Dendritic cell treated with granulocyte-macrophage colony-stimulating factor and Interleukin-4, amounts not matched to agents 40 ng/mL and 50 ng/mL, for 4 days (primary cell): Measurements from ENCODE around the gene FOXQ1.
A peak's percentile ranks its signal among the peaks of the same experiment; 100 is the strongest.

Experiments used
- H3K27ac Mint-ChIP-seq: one replicate; pipeline ENCODE4 v1.8.0; 2022; ENCODE audit warnings: mild to moderate bottlenecking, mixed read lengths
- H3K27me3 Mint-ChIP-seq: one replicate; pipeline ENCODE4 v1.8.0; 2022; ENCODE audit warnings: mild to moderate bottlenecking, mixed read lengths
- H3K36me3 Mint-ChIP-seq: one replicate; pipeline ENCODE4 v1.8.0; 2022; ENCODE audit warnings: low read depth, mixed read lengths
- H3K4me1 Mint-ChIP-seq: one replicate; pipeline ENCODE4 v1.8.0; 2022; ENCODE audit warnings: low read depth, mixed read lengths
- H3K4me3 Mint-ChIP-seq: one replicate; pipeline ENCODE4 v1.8.0; 2022; ENCODE audit warnings: mild to moderate bottlenecking, moderate library complexity, mixed read lengths
- H3K9me3 Mint-ChIP-seq: one replicate; pipeline ENCODE4 v1.8.0; 2022; ENCODE audit warnings: mixed read lengths
- intact Hi-C: fragments of 100-400 bp; cut with micrococcal nuclease; formaldehyde crosslinking; loops from one replicate; pipeline ENCODE4 v1.15.0; 2022

The FOXQ1 gene, protein sequence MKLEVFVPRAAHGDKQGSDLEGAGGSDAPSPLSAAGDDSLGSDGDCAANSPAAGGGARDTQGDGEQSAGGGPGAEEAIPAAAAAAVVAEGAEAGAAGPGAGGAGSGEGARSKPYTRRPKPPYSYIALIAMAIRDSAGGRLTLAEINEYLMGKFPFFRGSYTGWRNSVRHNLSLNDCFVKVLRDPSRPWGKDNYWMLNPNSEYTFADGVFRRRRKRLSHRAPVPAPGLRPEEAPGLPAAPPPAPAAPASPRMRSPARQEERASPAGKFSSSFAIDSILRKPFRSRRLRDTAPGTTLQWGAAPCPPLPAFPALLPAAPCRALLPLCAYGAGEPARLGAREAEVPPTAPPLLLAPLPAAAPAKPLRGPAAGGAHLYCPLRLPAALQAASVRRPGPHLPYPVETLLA

DNA sequence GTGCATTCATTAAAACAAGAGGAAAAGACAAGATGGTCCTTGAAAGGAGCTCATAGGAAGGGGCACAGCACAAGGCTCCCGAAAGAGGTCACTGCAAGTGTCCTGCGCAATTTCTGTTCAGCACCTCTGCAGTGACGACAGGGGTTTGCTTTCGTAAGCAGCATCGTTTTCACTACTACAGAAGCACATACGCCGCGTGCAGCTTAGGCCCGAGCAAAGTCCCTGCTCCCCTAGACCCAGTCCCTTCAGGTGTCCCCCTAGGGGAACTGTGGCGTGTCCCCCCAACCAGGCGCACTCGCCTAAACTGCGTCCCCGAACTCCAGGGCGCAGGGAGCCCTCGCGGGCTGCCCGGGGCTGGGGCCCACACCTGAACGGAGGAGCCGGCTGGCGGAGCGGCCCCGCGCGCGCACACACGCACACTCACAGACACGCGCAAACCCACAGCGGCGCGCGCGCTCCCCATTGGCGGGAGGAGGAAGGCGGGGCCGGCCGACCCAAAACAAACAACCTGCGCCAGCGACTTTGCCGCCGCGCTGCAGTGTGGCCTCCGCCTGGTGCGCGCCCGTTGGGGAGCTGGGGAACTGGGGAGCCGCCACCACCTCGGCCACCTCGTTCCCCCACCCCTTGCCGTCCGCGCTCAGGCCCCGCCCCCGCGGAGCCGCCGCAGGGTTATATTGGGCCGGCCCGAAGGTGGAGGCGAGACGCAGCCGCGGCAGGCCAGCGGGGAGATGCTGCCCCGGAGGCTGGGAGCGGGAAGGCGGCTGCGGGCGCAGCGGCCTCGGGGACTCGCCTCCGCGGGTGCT lies at the start of gene FOXQ1:
TSS of gene FOXQ1 (plus strand) at position 699 of the 803 bp plus-strand sequence. CDS start 607 bp downstream, outside the sequence.
- H3K36me3 Mint-ChIP-seq, result peaks cover 23% of the 10 kb centered on the region
- intact Hi-C loops, result loop anchor here (1.0 to 2.0 kb wide), 2 partner anchors 24 to 49 kb away; no protein-coding TSS in a partner anchor
- H3K27me3 Mint-ChIP-seq, result peaks cover 75% of the 10 kb centered on the region
- H3K4me3 Mint-ChIP-seq, result peak within 1 kb of the TSS; percentile 92
- no peaks in the 10 kb centered on the region for H3K9me3 Mint-ChIP-seq
- peak within 1 kb of the TSS; percentile 85 for H3K27ac Mint-ChIP-seq
- peaks cover 42% of the 10 kb centered on the region for H3K4me1 Mint-ChIP-seq

DNA sequence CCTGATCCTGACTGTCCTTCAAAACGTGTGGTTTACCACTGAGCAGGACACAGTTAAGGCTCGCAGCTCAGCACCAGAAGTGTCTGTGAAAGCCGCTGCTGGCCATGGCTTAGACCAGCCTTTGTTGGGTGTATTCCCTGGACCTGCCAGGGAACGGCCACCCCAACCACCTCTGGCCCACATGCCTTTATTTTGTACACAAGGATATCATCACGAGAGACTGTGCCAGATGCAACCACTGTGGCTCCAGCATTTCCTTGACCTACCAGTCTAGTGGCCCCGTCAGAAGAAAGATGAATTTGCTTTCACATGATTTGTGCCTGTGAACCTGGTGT lies 49.2 kb upstream of the FOXQ1 start:
- H3K36me3 Mint-ChIP-seq, result no peaks in the 10 kb centered on the region
- peaks cover 8% of the 10 kb centered on the region for H3K4me1 Mint-ChIP-seq
- H3K4me3 Mint-ChIP-seq, result no peak overlapping the region
- peaks cover 50% of the 10 kb centered on the region for H3K27me3 Mint-ChIP-seq
- H3K27ac Mint-ChIP-seq, result no peak overlapping the region
- intact Hi-C loops, result loop anchor here (1.0 to 5.0 kb wide), 3 partner anchors 50 to 135 kb away; partner anchors contain the start of gene FOXQ1
- no peaks in the 10 kb centered on the region for H3K9me3 Mint-ChIP-seq

DNA sequence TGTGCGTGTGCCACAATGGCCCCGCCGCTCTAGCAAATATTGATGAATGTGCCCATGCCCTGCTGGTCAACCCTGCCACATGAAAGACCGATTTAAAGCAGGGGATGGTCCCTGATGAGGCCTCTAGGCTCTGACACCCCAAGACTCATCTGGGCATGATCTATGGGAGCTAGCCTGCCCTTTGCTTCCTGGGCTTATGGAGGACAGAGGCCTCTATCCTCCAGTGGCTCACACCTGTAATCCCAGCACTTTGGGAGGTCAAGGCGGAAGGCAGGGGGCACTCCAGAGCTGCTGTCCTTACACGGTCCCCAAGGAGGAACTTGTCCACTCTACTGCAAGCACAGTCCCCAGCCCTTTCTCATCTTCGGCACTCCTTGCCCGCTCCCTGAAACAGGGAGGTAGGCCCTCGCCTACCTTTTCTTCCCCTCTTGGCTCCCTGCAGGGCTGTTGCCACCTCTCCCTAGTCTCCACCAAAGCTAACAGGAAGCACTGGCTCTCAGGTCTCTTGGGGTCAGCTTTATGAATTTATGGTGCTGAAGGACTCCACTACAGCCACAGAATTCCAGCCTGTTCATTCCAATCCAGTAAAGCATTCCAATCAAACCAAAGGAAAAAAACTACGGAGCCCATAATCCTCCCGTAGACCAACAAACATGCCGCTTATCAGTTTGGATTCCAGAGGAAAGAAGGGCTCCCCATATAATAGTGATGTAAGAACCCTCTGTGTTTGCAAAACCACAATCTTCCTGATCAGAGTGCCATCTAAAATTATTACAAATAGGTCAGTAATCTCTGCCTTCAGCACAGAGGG lies 48.7 kb upstream of the FOXQ1 start:
- intact Hi-C loops, result loop anchor here (1.0 to 5.0 kb wide), 3 partner anchors 50 to 134 kb away; partner anchors contain the start of gene FOXQ1
- Mint-ChIP-seq H3K36me3 (no peaks in the 10 kb centered on the region), H3K27me3 (peaks cover 48% of the 10 kb centered on the region), H3K9me3 (no peaks in the 10 kb centered on the region), H3K4me1 (peaks cover 8% of the 10 kb centered on the region), H3K4me3 (no peak overlapping the region), H3K27ac (no peak overlapping the region)

DNA sequence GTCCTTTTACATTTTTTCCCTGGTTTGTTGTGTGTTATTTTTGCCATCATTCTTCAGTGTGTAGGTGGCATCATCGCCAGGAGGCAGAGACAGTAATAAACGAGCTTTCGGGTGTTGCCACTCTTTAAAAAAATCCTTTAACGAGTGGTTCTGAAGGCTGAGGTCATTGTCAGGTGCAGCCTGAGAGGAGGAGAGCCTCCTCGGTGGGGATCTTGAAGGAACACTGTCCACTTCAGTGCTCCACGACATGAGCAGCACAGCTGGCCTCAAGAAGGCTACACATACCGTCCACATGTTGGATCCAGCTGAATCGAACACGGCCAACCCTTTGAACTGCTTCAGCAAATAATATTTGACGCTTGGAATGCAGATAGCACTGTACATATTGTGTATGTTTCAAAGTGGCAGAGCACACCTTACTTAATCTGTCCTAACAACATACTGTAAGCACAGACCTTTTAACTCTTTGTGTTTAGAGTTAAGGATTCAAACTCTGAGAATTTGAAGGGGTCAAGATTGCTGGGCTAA lies 48.0 kb upstream of the FOXQ1 start:
- H3K4me3 Mint-ChIP-seq, result no peak overlapping the region
- H3K4me1 Mint-ChIP-seq, result peaks cover 8% of the 10 kb centered on the region
- H3K36me3 Mint-ChIP-seq, result no peaks in the 10 kb centered on the region
- intact Hi-C loops, result loop anchor here (1.0 to 5.0 kb wide), 3 partner anchors 49 to 133 kb away; partner anchors contain the start of gene FOXQ1
- H3K27me3 Mint-ChIP-seq, result peaks cover 47% of the 10 kb centered on the region
- H3K27ac Mint-ChIP-seq, result no peak overlapping the region
- no peaks in the 10 kb centered on the region for H3K9me3 Mint-ChIP-seq

DNA sequence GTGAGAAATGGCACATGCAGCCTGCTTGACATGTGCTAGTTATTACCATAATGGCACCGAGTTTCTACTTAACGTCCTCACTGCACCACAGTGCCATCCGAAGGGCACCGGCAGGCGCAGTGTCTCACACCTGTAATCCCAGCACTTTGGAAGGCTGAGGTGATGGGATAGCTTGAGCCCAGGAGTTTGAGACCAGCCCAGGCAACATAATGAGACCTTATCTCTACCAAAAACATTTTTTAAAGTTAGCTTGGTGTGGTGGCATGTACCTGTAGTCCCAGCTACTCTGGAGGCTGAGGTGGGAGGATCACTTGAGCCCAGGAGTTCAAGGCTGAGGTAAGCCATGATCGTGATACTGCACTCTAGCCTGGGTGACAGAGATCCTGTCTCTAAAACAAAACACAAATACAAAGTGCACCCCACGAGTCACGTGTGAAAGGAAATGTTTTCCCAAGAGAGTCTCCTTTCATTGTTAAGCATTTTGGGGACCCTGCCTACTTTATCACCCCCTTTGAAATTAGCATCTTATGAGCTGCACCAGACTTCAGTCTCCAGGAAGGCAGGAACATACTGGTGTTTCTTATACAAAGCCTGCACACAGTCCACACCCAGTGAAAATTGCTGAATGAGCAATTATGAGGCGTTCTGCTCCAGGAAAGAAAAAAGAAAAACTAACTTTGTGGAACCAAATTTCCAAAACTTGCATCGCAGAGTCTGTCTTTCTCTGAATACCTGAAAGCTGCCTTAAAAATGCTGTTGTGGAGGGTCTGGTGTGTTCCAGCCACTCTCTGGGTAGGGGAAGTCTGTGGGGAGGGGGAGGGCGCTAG lies 47.1 kb upstream of the FOXQ1 start:
- Mint-ChIP-seq H3K27me3 (peaks cover 48% of the 10 kb centered on the region), H3K4me1 (peaks cover 8% of the 10 kb centered on the region), H3K27ac (no peak overlapping the region), H3K36me3 (no peaks in the 10 kb centered on the region), H3K9me3 (no peaks in the 10 kb centered on the region), H3K4me3 (no peak overlapping the region)
- intact Hi-C loops, result loop anchor here (5.0 kb wide), 1 partner anchor 132 kb away; no protein-coding TSS in a partner anchor

DNA sequence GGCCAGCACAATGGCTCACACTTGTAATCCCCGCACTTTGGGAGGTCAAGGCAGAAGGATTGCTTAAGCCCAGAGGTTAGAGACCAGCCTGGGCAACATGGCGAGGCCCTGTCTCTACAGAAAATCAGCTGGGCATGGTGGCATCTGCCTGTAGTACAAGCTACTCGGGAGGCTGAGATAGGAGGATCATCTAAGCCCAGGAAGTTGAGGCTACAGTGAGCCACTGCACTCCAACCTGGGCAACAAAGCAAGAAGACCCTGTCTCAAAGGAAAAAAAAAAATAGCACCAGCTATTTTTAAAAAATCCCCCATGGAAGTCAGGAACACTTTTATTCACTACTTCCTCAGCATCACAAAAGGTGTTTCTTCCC lies 45.2 kb upstream of the FOXQ1 start:
- Mint-ChIP-seq H3K4me3 (no peak overlapping the region), H3K9me3 (peaks cover 4% of the 10 kb centered on the region), H3K36me3 (no peaks in the 10 kb centered on the region), H3K27ac (no peak overlapping the region), H3K27me3 (peaks cover 45% of the 10 kb centered on the region), H3K4me1 (peaks cover 10% of the 10 kb centered on the region)
- intact Hi-C loops, result no loop called here

DNA sequence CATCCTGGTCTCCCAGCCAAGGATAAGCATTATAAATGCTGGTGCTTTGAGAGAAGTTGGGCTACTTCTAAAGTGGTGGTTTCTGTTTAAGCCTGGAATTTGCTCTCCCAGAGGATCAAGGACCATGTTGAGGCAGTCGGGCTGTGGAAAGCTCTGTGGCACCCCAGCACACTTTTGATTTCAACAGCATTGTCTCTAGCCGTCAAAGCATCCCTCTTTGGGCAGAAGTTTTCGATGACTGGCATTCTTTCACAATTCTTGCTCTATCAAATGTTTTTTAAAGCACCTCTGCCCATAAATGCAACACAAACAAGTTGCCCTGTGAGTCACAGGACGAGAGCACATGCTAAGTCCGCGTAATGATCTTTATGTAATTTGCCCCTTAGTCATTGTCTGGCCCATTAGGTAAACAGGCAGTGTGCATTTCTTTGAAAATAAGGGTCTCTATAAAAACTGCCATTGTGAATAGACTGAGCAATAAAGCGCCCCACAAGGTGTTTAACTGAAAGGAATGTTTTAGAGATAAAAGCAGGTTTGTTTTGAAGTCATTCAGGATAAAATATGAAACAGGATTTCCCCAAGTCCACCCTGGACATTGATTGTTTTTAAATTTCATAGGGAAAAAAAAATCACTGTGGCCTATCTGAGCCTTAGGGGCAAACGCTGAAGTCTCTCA lies 44.7 kb upstream of the FOXQ1 start:
- Mint-ChIP-seq H3K9me3 (peaks cover 10% of the 10 kb centered on the region), H3K27me3 (peaks cover 48% of the 10 kb centered on the region), H3K27ac (no peak overlapping the region), H3K36me3 (no peaks in the 10 kb centered on the region), H3K4me3 (no peak overlapping the region), H3K4me1 (peaks cover 13% of the 10 kb centered on the region)
- intact Hi-C loops, result no loop called here

DNA sequence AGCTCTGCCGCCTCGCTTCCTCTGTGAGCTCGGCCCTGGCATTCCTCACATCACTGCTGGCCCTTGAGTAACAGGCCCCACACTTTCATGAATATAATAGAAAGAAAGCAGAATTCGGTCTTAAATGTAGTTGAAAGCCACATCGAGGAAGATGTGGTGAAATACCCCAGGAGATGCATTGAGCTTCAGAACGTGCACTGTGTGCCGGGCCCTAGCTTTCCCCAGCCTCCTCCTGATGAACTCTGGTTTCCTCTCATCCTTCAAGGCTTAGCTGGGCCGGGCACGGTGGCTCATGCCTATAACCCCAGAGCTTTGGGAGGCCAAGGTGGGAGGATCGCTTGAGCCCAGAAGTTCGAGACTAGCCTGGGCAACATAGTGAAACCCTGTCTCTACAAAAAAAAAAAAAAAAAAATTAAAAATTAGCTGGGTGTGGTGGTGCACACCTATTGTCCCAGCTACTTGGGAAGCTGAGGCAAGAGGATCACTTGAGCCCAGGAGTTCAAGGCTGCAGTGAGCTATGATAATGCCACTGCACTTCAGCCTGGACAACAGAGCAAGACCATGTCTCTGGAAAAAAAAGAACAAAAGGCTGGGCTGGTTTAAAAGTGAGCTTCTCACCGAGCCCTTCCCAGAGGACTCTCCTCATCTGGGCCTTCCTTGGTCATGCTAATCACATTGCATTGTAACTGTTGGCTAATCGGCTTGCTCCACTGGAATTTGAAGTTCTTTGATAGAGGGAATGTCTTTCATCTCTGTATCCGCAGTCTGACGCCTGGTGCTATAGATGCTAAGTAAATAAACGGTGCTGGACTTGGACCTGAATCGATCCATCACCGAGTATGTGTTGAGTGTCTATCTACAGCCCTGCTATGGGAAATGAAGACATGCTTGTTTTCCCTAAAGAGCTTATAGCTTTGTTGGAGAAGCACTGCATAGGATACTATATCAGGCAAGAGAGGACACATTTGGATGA lies 43.8 kb upstream of the FOXQ1 start:
- H3K27me3 Mint-ChIP-seq, result peaks cover 49% of the 10 kb centered on the region
- H3K4me1 Mint-ChIP-seq, result peaks cover 12% of the 10 kb centered on the region
- intact Hi-C loops, result no loop called here
- H3K4me3 Mint-ChIP-seq, result no peak overlapping the region
- H3K9me3 Mint-ChIP-seq, result peaks cover 19% of the 10 kb centered on the region
- H3K27ac Mint-ChIP-seq, result no peak overlapping the region
- H3K36me3 Mint-ChIP-seq, result no peaks in the 10 kb centered on the region

DNA sequence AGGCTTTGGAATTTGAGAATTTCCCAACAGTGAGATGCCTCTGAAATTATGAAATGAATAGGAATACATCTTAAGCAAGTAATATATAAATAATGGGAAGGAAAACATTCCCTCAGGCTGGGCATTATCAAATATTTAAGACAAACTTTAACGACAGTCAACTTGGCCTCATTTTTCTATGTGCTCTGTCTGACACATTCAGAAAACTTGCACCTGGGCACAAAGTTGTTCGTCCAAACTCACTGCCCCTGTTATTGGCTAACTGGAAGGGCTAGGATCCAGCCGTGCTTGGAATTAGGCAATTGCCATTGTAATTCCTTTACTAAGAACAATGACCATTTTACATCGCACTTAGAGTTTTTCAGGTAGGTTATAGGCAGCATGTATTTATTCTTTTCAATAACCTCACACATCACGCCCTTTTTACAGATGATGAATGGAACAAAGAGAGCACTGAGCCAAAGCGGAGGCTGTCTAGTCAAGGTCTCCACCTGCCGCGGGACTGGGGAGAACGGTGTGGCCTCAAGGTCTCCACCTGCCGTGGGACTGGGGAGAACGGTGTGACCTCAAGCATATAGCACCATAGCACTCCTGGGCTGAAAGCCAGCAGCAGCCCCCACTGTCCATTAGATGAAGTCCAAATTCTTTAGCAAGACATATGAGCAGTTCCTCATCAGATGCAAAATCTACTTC lies 40.7 kb upstream of the FOXQ1 start:
- Mint-ChIP-seq H3K27me3 (peaks cover 51% of the 10 kb centered on the region), H3K4me3 (no peak overlapping the region), H3K36me3 (no peaks in the 10 kb centered on the region), H3K9me3 (peaks cover 20% of the 10 kb centered on the region), H3K27ac (no peak overlapping the region), H3K4me1 (peaks cover 5% of the 10 kb centered on the region)
- intact Hi-C loops, result no loop called here

DNA sequence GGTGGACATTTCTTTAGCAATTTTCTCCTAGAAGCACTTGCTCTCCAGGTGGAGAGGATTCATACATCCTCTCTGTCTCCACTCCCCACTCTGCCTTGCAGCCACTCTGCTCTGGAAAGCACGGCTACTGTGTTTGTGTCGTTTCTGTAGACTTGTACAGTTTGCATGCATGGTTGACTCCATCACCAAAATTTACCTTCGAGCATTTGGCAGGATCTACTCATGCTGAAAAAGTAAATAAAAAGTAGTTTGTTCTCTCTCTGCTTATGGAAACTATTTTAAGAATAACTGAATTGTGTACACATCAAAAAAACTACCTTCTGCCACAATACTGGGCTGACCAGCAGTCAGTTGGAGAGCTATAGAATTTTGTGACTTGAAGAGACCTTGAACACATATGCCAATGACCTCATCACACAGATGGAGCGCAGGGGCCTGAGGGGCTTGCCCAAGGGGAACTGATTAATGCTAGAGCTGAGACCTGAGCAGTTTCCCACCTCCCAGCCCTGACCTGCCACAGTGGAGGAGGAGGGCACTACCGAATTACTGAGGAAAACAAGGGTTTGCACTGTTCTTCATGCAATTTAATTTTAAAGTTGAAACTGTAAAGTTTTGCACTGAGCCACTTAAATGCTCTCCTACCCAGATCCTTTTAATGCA lies 33.7 kb upstream of the FOXQ1 start:
- intact Hi-C loops, result no loop called here
- Mint-ChIP-seq H3K36me3 (no peaks in the 10 kb centered on the region), H3K4me3 (no peak overlapping the region), H3K9me3 (peaks cover under 1% of the 10 kb centered on the region), H3K4me1 (no peaks in the 10 kb centered on the region), H3K27me3 (peaks cover 69% of the 10 kb centered on the region), H3K27ac (no peak overlapping the region)

DNA sequence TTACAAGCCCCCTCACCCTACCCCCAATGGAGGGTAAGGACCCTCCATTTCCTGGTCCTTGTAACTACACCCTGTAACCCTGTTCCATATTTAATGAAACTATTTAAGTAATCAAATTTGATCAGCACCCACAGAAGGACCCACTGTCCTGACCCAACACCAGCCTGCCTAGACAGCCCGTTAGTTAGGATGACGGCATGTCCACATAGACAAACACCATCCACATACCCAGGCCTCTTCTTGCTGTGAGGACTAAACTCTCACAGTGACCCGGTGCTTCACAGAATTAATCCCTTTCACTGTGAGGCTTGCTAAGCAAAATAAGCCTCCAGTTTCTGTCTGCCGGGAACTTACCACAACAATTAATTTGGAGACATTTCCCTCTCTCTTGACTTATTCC lies 32.8 kb upstream of the FOXQ1 start:
- Mint-ChIP-seq H3K36me3 (no peaks in the 10 kb centered on the region), H3K4me1 (no peaks in the 10 kb centered on the region), H3K27ac (no peak overlapping the region), H3K9me3 (no peaks in the 10 kb centered on the region), H3K4me3 (no peak overlapping the region), H3K27me3 (peaks cover 70% of the 10 kb centered on the region)
- intact Hi-C loops, result no loop called here
